H4 (cell line): ENCODE data around the gene YJU2. TPM values are rescaled to one million over a fixed set of nuclear protein-coding genes. Genes with fewer than 3 reads are reported as not detected.
A peak's percentile ranks its signal among the peaks of the same experiment; 100 is the strongest.
"Not testable (repeated sequence)": the region's sequence is repeated elsewhere in the genome, so short reads cannot be mapped to it uniquely, and the experiment has no call there.

ENCODE experiments used
- DNase-seq: peaks from one replicate; pipeline ENCODE4 v3.0.0-alpha.2; 2015; ENCODE audit warnings: low spot score
- total RNA-seq: library from RNA; depleted of rRNA; stranded (reverse); fragments of >200 nt; shearing (Covaris generic); gene quantifications from 2 replicates; pipeline ENCODE4 v1.2.3, GENCODE V29; 2014

The YJU2 gene
- total RNA-seq, 1 experiment from 2014 or later: 20.9 TPM

DNA sequence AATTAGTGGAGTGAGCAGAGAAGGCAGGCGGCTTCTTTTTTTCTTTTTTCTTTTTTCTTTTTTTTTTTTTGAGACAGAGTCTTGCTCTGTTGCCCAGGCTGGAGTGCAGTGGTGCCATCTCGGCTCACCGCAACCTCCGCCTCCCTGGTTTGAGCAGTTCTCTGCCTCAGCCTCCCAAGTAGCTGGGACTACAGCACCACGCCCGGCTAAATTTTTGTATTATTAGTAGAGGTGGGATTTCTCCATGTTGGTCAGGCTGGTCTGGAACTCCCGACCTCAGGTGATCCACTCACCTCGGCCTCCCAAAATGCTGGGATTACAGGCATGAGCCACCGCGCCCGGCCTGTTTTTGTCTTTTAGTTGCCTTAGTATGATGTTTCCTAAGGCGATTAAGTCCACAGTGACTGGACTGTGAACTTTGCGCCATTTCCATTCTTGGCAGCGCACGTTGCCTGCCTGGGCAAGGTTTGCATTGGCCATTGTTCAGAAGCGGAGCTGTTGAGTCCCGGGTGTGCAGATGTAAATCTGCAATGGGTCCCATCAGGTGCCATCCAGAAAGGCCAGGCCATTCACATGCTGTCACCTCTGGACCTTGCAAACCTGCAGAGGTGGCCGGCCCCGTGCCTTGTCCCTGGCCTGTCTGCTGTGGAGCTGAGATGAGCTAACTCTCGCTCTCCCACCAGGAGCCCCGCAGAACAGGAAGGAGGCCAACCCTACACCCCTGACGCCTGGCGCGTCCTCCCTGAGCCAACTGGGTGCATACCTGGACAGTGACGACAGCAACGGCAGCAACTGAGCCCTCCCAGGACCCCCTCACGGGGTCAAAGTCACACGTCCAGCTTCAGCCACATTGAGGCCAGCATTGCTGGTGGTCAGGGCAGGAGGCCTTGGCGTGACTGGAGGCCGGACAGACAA is 21.3 kb downstream of the YJU2 start:
- DNase-seq: no peak

DNA sequence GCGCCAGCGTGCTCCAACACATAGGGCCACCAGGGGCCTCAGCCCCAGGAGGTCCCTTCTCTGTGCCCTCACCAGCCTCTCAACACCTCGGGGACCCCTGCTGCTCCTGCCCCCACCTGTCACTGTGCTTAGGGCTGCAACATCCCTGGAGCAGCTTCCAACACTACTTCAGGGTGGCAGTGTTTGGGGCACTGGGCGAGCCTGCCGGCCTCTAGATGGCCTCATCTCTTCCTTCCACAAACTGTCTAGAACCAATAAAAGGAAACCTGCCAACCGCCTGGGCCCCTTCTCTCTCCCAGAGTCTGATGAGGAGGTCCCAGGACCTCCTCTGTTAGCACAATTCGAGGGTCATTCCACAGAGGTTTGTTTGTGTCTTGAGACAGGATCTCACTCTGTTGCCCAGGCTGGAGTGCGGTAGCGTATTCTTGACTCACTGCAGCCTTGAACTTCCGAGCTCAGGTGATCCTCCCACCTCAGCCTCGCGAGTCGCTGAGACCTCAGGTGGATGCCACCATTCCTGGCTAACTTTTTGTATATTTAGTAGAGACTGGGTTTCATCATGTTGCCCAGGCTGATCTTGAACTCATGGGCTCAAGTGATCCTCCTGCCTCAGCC is 22.0 kb downstream of the YJU2 start:
- no peak for DNase-seq

DNA sequence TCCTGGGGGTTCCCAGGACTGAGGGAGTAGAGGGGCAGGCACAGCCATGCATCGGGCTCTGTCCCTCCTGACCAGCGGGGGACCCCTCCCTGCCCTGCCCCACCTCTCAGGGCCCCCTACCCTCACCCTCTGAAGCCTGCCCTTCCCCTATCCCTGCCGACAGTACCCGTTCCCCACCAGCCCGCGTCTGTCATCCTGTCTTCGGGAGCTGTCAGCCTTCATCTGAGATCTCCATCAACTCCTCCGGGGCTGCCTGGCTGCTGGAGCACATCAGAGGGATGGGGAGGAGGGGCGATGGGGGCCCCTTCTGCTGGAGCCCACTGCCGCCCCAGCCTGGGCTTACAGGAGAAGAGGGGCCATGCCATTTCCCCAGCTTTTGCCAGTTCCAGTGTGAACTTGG is 26.0 kb downstream of the YJU2 start:
- DNase-seq: no peak

DNA sequence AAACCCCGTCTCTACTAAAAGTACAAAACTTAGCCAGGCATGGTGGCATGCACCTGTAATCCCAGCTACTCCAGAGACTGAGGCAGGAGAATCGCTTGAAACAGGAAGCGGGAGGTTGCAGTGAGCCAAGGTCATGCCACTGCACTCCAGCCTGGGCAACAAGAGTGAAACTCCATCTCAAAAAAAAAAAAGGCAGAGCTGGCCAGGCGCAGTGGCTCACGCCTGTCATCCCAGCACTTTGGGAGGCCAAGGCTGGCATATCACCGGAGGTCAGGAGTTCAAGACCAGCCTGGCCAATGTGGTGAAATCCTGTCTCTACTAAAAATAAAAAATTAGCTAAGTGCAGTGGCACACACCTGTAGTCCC is 27.4 kb downstream of the YJU2 start:
- not testable (repeated sequence) for DNase-seq

DNA sequence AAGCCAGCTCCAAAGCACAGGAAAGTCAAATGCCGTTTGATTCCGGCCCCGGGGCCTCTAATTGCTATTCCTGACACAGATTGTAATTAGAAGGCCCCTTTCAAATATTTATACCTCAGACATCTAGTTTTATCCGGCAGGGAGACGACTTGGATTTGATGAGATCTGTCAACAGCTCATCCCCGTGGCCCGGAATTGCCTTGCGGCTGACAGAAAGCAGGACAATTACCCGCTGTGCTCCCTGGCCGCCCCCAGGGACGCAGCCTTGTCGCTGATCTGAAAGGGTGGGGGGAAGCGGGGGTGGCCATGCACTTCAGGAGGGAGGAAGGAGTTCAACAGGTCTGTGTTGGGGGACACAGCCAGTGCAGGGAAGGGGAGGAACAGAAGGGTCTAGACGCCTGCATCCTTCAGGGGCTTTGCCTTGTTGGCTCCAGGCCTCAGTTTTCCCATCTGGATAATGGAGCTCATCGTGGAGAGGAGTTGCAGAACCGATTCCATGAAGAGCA is 30.4 kb downstream of the YJU2 start:
- DNase-seq: no peak

DNA sequence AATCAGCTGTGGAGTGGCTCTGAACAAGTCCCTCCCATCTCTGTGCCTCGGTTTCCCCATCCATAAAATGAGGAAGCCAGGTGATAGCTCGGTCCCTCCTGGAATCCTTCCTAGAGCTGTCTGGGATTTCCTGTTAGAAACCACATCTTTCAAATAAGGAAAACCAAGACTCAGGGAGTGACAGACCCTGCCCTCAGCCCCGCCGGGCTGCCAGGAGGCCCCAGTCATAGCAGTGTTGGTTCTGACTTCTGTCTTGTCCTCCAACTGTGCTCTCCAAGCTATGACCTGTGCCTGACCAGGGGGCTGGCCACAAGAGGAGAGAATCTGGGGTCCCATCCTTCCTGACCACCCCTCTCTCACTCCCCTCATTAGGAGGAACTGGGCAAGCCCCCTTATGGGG is 31.1 kb downstream of the YJU2 start:
- DNase-seq: no peak

DNA sequence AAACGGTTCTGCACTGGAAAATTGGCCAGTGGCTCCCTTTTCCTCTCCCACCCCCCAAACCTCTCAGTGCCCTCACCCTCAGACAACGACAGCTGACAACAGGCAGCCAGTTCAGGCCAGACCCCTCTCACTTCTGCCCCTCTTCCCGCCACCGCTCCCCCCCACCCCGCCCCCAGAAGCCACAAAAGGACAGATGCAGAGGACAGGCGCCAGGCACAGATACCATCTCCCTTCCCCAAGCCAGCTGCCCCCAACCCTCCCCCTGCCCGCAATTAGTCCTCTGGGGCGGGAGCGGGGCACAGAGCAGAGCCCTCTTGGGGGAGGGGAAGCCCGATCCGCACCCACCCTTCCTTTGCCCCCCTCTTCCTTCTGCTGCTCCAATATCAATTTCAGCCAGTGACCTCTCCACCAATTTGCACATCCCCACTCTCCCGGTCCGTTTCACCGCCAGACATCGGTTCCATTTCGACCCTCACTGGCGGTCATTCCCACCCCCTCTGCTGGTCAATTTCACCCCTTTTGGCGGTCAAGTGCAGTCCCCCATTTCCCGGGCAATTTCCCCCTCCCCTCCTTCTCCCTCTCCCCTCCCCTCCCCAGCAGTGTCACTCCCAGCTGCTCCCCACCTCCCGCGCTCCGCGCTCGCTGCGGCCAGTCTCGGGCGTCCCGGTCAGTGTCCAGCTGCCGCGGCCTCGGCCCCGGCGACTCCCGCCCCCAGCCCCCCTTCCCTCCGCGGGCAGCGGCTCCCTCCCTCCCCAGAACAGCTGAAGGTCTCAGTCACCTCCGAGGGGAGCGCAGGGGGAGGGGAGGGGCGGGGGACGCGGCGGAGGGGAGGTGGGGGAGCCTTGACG is 31.8 kb downstream of the YJU2 start, which contains the start of gene SHD:
Gene SHD, plus strand, starts transcription at position 848 of the 848 bp plus-strand sequence. CDS start 798 bp downstream, outside the sequence.
- no peak for DNase-seq

DNA sequence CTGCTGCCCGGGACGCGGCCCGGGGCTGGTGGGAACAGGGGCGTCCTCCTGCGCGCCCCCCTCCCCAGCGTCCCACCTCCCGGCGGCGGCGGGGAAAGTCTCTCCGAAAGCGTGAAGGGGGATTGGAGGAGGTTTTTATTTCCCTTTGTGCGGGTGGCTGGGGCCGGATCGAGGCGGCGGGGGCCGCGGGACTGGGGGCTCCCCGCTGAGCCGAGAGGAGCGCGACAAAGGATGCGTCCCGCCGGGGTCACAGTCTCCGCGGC is 32.3 kb downstream of the YJU2 start:
- no peak for DNase-seq

DNA sequence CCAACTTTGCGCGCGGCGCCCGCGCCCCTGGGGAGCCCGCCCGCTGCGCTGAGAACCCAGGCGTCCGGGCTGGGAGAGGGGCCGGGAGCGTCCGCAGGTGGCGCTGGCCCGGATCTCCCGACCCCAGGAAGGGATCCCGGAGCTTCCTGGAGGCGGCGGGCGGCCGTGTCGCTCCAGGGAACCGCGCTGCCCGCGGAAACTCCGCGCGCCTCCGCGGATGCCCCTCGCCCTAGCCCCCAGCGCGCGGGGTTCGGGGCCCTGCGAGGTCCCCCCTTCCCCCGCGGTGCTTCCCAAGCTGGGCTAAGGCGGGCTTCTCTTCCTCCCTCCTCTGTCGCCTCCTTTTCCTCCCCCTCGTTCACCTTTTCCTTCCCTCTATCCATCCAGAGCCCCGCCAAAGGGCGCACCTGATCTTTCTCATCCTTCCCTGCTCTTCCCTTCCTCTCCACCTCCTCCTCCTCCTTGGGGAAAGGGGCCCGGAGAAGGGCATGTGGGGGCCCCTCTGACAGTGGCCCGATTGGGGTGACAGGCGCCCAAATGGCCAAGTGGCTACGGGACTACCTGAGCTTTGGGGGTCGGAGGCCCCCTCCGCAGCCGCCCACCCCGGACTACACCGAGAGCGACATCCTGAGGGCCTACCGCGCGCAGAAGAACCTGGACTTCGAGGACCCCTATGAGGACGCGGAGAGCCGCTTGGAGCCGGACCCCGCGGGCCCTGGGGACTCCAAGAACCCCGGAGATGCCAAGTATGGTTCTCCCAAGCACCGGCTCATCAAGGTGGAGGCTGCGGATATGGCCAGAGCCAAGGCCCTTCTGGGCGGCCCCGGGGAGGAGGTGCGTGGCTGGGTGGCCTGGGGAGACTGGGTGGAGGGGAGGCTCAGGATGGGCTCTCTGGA is 32.9 kb downstream of the YJU2 start:
- no peak for DNase-seq

DNA sequence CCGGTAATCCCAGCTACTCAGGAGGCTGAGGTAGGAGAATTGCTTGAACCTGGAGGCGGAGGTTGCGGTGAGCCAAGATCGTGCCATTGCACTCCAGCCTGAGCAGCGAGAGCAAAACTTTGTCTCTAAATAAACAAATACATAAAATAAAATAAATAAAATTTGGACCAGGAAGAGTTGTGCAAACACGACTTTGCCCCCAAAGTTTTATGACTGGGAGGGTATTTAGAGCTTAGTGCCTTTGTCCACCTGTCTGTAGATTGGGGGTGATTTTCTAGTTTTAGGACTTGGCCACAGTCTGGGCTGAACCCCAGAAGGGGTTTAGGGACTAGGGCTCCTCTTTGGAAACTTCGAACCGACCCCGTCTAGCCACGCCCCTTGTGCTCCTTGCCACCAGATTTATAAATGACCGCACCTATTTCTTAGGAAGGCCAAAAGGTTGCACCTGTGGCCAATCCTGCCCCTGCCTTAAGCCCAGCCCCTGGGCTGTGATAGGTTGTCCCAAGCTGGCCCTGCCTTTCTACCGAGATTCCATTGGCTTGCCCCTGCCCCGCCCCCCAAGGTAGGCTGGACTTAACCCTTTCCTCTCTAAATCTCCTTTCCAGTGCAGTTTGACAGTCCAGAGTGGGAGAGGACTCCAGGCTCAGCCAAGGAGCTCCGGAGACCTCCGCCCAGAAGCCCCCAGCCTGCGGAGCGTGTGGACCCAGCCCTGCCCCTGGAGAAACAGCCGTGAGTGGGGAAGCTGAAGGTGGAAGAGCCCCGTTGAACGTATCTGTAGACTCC is 37.5 kb downstream of the YJU2 start:
- DNase-seq: no peak

DNA sequence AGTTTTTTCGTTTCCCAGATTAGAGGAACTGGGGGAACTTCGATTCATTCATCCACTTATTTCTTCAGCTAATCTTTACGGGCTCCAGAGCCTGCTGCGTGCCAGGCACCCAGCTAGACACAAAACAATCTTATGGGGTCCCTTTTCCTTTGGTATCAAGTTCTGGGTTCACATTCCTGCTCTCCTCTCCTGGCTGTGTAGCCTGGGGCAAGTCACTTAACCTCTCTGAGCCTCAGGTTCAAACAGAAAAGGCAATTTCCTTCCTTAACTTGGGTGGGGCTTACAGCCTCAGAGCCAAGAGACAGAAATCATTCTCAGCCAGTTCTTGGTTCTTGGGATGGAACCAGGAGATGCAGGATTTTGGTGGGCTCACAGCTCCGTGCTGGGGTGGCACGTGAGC is 38.1 kb downstream of the YJU2 start:
- DNase-seq: no peak

DNA sequence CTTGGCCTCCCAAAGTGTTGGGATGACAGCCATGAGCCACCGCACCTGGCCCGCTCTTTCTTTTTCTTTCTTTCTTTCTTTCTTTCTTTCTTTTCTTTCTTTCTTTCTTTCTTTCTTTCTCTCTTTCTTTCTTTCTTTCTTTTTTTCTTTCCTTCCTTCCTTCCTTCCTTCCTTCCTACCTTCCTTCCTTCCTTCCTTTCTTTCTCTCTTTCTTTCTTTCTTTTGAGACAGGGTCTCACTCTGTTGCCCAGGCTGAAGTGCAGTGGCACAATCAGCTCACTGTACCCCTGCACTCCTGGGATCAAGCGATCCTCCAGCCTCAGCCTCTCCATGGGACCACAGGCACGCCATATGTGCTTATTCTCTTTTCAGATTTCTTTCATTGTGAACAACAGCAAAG is 39.3 kb downstream of the YJU2 start:
- DNase-seq: not testable (repeated sequence)

DNA sequence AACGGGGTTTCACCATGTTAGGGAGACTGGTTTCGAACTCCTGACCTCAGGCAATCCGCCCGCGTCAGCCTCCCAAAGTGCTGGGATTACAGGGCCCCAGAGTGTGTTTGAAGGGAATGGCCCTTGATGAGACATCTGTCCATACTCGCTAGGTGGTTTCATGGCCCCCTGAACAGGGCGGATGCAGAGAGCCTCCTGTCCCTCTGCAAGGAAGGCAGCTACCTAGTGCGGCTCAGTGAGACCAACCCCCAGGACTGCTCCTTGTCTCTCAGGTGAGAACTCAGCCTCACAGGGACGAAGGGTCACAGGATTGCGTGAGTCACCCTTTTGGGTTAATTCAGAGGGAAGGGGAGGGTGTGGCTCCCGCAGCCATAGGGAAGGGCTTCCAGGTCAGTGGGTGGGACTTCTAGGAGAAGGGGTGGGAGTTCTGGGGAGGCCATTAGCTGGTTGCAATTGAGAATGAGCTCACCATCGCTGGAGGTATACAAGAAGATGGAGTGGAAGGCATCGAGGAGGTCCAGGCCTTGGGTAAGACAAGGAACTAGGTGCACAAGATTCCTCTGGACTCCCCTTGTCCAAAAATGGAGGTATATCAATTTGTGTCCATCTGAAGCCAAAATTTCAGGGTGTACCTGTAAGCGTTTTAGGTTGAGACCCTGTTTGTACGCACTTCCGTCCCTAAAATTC is 41.4 kb downstream of the YJU2 start:
- DNase-seq: no peak

DNA sequence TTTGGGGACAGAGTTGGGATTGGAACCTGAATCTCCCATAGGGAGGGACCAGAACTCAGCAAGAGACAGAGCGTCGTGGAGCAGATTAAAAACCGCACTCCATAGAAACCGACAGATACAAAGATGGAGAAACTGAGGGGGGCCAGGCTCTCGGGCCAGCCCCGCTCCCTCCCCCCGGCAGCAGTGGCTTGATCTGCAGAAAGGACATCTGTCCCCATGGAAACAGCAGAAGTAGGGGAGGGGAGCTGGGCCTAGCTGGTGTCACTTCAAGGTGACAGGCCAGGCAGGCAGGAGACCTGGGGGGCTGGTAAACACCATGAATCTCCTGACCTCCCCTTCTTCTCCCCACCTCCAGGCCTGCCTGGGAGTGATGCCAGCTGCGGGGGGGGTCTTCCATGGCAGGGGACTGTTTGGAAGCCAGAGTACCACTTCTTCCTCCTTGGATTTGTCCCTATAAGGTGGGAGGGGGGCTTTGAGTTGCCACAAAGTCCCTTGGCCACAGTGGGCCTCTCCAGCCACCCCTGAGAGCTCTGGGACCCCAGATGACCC is 44.4 kb downstream of the YJU2 start:
- DNase-seq: no peak

DNA sequence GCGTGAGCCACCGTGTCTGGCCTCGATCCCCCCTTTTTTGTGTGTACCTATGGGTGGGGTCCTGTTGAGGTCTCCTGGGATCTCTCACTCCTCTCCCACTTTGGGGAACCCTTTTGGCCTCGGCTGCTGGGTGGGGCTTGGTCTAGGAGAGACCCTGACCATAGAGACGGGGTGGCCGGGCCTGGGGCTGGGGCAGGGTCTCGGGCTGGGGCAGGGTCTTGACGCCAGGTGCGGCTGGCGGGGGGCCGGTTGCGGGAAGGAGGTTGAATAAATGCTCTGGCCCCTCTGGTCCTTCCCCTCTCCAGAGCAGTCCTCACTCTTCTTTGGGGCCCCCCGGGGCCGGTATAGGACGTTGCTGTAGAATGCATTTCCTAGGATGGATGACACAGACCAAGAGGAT is 45.6 kb downstream of the YJU2 start:
- DNase-seq: no peak

DNA sequence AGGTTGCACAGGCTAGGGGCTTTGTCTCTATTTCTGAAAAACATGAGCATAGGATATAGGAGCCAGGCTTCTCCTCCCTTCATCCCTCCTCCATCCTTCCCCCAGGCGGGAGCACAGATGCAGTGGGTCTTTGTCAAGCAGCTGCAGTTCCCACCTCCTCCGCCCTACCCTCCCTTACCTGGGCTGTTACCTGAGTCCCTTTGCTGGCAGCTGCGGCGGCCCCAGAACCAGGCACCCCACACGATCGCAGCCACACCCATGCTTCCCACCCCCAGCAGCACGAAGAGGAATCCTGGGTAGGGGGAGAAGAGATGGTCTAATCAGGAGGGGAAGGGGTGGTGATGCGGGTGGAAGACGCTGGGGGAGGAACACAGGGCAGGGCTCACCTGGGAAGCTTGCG is 47.5 kb downstream of the YJU2 start:
- DNase-seq: no peak

DNA sequence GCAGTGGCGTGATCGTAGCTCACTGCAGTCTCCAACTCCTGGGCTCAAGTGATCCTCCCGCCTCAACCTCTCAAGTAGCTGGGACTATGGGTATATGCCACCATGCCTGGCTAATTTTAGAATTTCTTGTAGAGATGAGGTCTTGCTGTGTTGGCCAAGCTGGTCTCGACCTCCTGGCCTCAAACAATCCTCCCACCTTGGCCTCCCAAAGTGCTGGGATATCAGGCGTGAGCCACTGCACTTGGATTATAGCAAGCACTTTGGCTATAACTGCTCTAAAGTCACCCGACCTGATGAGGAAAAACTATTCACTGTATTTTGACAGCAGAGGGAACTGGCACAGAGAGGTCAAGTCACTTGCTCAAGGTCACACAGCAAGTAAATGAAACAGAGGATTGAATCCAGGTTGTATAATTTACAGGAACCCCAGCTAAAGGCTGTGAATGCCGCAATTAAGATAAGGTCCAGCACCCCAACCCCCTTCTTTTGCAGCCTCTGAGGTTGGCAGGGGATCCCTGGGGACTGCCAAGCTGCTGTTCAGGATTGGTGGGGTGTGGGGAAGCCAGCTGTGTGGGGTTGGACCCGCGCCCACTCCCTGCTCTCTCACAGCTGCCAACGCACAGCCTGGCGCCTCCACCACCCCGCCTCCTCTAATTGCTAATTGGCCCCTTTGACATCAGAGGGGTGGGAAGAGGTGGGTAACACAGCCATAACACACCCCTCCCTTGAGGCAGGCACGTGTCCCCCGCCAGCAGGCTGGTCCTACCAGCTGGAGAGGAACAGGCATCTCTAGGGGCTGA is 49.3 kb downstream of the YJU2 start:
- peak; percentile 66 for DNase-seq

DNA sequence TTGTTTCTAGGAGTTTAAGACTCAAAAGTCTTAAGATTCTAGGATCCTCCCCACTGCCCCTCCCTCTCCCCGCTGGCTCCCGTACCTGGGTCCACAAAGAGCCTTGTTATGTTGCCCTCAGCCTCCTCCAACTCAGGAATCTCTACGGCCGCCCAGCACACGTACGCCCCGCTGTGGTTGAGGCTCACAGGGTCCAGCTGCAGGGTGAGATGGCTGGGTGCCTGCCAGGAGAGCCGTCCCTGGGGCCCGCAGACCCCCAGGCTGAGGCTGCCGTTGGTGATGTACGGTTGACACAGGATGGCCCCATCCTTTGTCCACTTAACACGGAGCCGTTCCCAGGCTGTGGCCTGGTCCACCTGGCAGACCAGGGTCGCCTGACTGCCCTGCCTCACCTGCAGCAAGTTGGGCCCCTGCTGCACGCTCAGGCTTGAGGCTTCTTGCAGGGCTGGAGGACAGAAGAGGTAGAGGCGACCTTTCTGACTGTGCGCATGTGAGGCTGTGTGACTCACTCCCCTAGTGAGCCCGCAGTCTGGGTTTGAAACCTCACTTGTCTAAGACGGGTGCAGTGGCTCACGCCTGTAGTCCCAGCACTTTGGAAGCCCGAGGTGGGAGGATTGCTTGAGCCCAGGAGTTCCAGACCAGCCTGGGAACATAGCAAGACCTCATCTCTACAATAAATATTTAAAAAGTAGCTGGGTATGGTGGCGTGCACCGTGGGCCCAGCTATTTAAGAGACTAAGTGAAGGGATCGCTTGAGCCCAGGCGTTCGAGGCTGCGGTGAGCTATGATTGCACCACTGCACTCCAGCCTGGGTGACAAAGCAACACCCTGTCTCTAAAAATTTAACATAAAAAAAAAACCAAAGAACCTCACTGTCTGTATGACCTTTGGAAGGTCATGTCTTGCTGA is 51.3 kb downstream of the YJU2 start:
- DNase-seq: no peak
